ENCODE measurements around the gene ENTPD1. TPM values are rescaled to one million over a fixed set of nuclear protein-coding genes. Genes with fewer than 3 reads are reported as not detected.

The ENTPD1 gene
- total RNA-seq, 1 donor from 2014 or later = 0.95 TPM

DNA sequence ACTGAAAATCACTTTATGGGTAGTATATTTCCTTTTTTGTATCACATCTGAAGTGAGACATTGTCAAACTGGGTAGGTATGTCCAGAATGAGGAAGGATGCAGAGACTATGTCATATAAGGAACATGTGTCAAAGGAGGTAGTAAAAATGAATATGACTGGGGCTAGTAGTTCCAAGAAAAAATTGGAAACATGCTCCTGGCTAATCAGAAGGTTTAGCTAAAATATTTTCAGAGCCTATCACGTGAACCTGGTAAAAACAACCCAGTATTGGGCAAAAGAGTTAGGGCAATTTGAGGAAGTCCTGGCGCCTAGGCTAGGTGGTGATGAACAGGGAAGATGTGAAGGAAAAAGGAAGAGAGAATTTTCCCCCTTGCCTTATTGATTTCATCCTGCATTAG lies 26.4 kb downstream of the ENTPD1 start:
- FAIRE-seq = no peak
- H3K4me1 Mint-ChIP-seq (ENCODE audit: low read depth, unreplicated experiment) = no peaks in the 10 kb centered on the region
- no peaks in the 10 kb centered on the region for H3K27me3 Mint-ChIP-seq (ENCODE audit: low read depth, unreplicated experiment)

DNA sequence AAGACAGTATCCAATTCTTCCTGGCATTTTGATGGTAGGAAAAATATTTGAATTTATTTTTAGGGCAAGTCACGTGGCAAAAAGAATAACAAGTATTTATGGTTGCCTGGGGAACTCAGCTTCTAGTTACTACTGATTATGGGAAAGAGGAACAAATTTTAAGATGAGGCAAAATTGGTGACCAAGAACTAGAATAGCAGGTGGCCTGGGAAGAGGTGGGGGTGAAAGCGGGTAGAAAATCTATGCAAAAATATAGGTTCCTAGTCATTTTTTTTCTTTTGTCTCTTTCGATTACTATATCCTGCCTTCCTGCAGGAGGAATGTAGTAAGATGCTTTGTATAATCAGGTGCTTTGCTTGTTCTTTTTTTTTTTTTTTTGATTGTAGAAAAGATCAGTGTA lies 27.8 kb downstream of the ENTPD1 start:
- no peaks in the 10 kb centered on the region for H3K79me2 ChIP-seq (ENCODE audit: insufficient read depth, low read length)
- H3K27me3 ChIP-seq (ENCODE audit: insufficient read depth, low read length) = peaks cover 2% of the 10 kb centered on the region
- FAIRE-seq (no peak), DNase-seq (ENCODE audit: low read depth) (no peak)
- Mint-ChIP-seq H3K4me3 (ENCODE audit: unreplicated experiment) (no peak overlapping the region), H3K9me3 (ENCODE audit: unreplicated experiment) (peaks cover 4% of the 10 kb centered on the region), H3K27ac (ENCODE audit: unreplicated experiment) (no peak overlapping the region), H3K36me3 (ENCODE audit: low read depth, unreplicated experiment) (no peaks in the 10 kb centered on the region), H3K4me1 (ENCODE audit: low read depth, unreplicated experiment) (peaks cover under 1% of the 10 kb centered on the region), H3K27me3 (ENCODE audit: low read depth, unreplicated experiment) (no peaks in the 10 kb centered on the region)
- H2AFZ ChIP-seq (ENCODE audit: low read depth, low read length) = no peak overlapping the region
- no peaks in the 10 kb centered on the region for H3K4me1 ChIP-seq (ENCODE audit: insufficient read depth, low read length)
- no peaks in the 10 kb centered on the region for H3K36me3 ChIP-seq (ENCODE audit: insufficient read depth, low read length)
- no peaks in the 10 kb centered on the region for H4K20me1 ChIP-seq (ENCODE audit: insufficient read depth, low read length)
- no peak overlapping the region for H3K4me2 ChIP-seq (ENCODE audit: low read length)
- TF ChIP-seq, protein P1, sequence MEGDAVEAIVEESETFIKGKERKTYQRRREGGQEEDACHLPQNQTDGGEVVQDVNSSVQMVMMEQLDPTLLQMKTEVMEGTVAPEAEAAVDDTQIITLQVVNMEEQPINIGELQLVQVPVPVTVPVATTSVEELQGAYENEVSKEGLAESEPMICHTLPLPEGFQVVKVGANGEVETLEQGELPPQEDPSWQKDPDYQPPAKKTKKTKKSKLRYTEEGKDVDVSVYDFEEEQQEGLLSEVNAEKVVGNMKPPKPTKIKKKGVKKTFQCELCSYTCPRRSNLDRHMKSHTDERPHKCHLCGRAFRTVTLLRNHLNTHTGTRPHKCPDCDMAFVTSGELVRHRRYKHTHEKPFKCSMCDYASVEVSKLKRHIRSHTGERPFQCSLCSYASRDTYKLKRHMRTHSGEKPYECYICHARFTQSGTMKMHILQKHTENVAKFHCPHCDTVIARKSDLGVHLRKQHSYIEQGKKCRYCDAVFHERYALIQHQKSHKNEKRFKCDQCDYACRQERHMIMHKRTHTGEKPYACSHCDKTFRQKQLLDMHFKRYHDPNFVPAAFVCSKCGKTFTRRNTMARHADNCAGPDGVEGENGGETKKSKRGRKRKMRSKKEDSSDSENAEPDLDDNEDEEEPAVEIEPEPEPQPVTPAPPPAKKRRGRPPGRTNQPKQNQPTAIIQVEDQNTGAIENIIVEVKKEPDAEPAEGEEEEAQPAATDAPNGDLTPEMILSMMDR (IDR thresholded peaks at IDR 0.05; ENCODE audit: insufficient read depth, low read depth, low read length) = no peak
- no peak for TF ChIP-seq EZH2 (IDR thresholded peaks at IDR 0.05; ENCODE audit: insufficient read depth, low read length)
- no peak overlapping the region for H3K4me3 ChIP-seq (ENCODE audit: insufficient read depth, low read depth, low read length)
- no peaks in the 10 kb centered on the region for H3K9me3 ChIP-seq (ENCODE audit: insufficient read depth, low read depth, low read length)
- no peak overlapping the region for H3K27ac ChIP-seq (ENCODE audit: low read depth, low read length)
- H3K9ac ChIP-seq (ENCODE audit: low read length) = no peak overlapping the region

More for the DNA sequence above, 26.4 kb downstream of the ENTPD1 start:
- Histone ChIP-seq H2AFZ (ENCODE audit: low read depth, low read length) (no peak overlapping the region), H3K4me2 (ENCODE audit: low read length) (no peak overlapping the region), H3K79me2 (ENCODE audit: insufficient read depth, low read length) (no peaks in the 10 kb centered on the region), H3K27ac (ENCODE audit: low read depth, low read length) (no peak overlapping the region), H3K4me3 (ENCODE audit: insufficient read depth, low read depth, low read length) (no peak overlapping the region), H3K4me1 (ENCODE audit: insufficient read depth, low read length) (no peaks in the 10 kb centered on the region), H3K9me3 (ENCODE audit: insufficient read depth, low read depth, low read length) (no peaks in the 10 kb centered on the region), H4K20me1 (ENCODE audit: insufficient read depth, low read length) (no peaks in the 10 kb centered on the region), H3K36me3 (ENCODE audit: insufficient read depth, low read length) (no peaks in the 10 kb centered on the region), H3K9ac (ENCODE audit: low read length) (no peak overlapping the region), H3K27me3 (ENCODE audit: insufficient read depth, low read length) (peaks cover 2% of the 10 kb centered on the region)
- Mint-ChIP-seq H3K4me3 (ENCODE audit: unreplicated experiment) (no peak overlapping the region), H3K27ac (ENCODE audit: unreplicated experiment) (no peak overlapping the region), H3K36me3 (ENCODE audit: low read depth, unreplicated experiment) (no peaks in the 10 kb centered on the region), H3K9me3 (ENCODE audit: unreplicated experiment) (peaks cover 8% of the 10 kb centered on the region)
- TF ChIP-seq, protein P1 (IDR thresholded peaks at IDR 0.05; ENCODE audit: insufficient read depth, low read depth, low read length) = no peak
- TF ChIP-seq EZH2 (IDR thresholded peaks at IDR 0.05; ENCODE audit: insufficient read depth, low read length) = no peak
- DNase-seq (ENCODE audit: low read depth) = no peak

DNA sequence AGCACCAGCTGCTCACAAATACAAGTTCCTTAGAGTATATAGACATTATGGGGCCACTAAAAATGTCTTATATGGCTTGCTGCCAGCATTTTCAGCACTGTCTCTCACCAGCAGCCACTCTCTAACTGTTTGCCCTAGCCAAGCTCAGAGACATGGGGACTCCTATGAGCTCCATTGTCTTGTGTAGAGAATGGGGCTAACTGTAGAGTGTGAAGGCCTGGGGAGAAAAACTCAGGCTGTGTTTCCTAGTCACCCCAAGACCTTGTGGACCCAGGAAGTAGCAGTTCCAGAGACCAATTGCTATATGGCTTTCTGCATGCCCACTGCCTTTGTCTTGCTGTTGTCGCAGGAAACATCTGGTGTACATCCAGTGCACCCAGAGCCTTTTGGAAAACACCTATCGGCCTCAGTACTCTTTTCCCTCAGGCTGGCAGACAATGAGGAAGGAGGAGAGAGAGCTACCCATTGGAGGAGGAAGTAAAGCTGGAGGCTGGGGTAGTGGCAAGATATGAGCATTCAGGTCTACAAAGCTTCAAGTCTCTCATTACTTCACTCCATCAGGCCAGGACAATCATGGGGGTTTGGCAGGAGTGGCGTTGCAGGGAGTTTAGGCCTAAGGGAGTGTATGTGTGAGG lies 28.4 kb downstream of the ENTPD1 start:
- TF ChIP-seq, protein P1 (IDR thresholded peaks at IDR 0.05; ENCODE audit: insufficient read depth, low read depth, low read length) = no peak
- TF ChIP-seq EZH2 (IDR thresholded peaks at IDR 0.05; ENCODE audit: insufficient read depth, low read length) = no peak
- Mint-ChIP-seq H3K27me3 (ENCODE audit: low read depth, unreplicated experiment) (no peaks in the 10 kb centered on the region), H3K27ac (ENCODE audit: unreplicated experiment) (no peak overlapping the region), H3K4me3 (ENCODE audit: unreplicated experiment) (no peak overlapping the region), H3K9me3 (ENCODE audit: unreplicated experiment) (peaks cover 1% of the 10 kb centered on the region), H3K36me3 (ENCODE audit: low read depth, unreplicated experiment) (no peaks in the 10 kb centered on the region), H3K4me1 (ENCODE audit: low read depth, unreplicated experiment) (peaks cover 5% of the 10 kb centered on the region)
- Histone ChIP-seq H3K36me3 (ENCODE audit: insufficient read depth, low read length) (no peaks in the 10 kb centered on the region), H2AFZ (ENCODE audit: low read depth, low read length) (no peak overlapping the region), H3K27me3 (ENCODE audit: insufficient read depth, low read length) (peaks cover 2% of the 10 kb centered on the region), H4K20me1 (ENCODE audit: insufficient read depth, low read length) (no peaks in the 10 kb centered on the region), H3K4me3 (ENCODE audit: insufficient read depth, low read depth, low read length) (no peak overlapping the region), H3K9ac (ENCODE audit: low read length) (no peak overlapping the region), H3K4me1 (ENCODE audit: insufficient read depth, low read length) (peaks cover 5% of the 10 kb centered on the region), H3K4me2 (ENCODE audit: low read length) (no peak overlapping the region), H3K9me3 (ENCODE audit: insufficient read depth, low read depth, low read length) (no peaks in the 10 kb centered on the region), H3K27ac (ENCODE audit: low read depth, low read length) (no peak overlapping the region), H3K79me2 (ENCODE audit: insufficient read depth, low read length) (no peaks in the 10 kb centered on the region)
- DNase-seq (ENCODE audit: low read depth) (no peak), FAIRE-seq (no peak)
